ENCODE results near the gene BMPER. TPM values are rescaled to one million over a fixed set of nuclear protein-coding genes. Genes with fewer than 3 reads are reported as not detected.

BMPER gene
- total RNA-seq, 1 experiment from 2014 or later: not detected

DNA sequence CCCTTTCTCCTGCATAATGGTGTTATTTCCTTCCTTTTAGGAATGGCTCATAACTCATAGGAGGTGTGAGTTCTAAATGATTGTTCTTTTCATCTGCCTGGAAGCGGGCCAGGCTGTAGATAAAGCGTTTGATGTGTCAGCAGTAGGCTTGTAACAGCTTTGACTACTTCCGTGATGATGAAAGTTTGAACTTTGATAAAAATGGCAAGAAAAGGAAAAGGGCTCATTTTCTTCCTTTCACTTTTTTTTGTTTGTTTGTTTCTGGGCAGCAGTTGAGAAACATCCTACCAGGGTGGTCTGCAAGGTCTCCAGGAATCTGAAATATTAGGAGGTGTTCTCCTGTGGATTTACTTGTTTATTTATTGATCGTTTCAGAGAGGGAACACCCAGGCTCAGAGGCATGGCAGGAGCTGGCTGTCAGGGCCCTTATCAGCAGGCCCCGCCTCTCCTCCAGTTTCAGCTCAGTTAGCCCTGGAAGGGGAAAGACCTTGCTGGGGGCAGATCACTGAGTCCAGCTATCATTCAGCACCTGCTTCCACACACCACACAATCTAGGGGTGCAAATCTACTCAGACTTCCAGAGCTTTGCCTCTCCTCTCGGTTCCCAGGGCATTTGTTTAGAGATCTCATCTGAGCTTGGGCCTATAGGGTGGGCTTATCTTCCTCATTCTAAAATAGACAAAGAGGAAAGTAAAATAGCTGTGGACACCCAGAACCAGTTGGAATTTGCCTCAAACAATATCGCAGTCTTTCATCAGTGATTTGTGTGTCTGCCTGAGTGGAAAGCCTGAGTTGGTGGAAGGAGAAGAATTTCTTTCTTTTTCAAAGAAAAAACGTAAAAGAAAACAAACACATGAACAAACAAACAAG, 130.9 kb downstream of the BMPER start:
- H3K36me3 ChIP-seq (ENCODE audit: control insufficient read depth, insufficient read depth, low read length): no peaks in the 10 kb centered on the region
- in situ Hi-C loops (cut with HindIII; ENCODE audit: low pct_unique_long_range_greater_than_20kb, low sequenced_read_pairs) (no loop called here), intact Hi-C loops (cut with micrococcal nuclease; ENCODE audit: unreplicated experiment) (no loop called here)
- ATAC-seq (no peak), DNase-seq (ENCODE audit: low read depth, low spot score) (no peak)
- ChIA-PET CTCF (no interaction called here), POLR2A (no interaction called here)
- no peaks in the 10 kb centered on the region for H3K9me3 ChIP-seq (ENCODE audit: control insufficient read depth, insufficient read depth, low read depth, low read length)
- H3K27ac ChIP-seq (ENCODE audit: low read length): no peak overlapping the region
- H3K4me1 ChIP-seq (ENCODE audit: control insufficient read depth, insufficient read depth, low read length): no peaks in the 10 kb centered on the region
- no TSS peak for BruUV-seq (replicated peaks)
- no peaks in the 10 kb centered on the region for H3K27me3 ChIP-seq (ENCODE audit: control insufficient read depth, insufficient read depth, low read length)
- no peak for TF ChIP-seq SIN3A (IDR thresholded peaks at IDR 0.05; ENCODE audit: borderline replicate concordance, insufficient read depth, low read depth, low read length)
- no peak for TF ChIP-seq POLR2AphosphoS5 (IDR thresholded peaks at IDR 0.05; ENCODE audit: low read depth, low read length)
- TF ChIP-seq, protein P1, sequence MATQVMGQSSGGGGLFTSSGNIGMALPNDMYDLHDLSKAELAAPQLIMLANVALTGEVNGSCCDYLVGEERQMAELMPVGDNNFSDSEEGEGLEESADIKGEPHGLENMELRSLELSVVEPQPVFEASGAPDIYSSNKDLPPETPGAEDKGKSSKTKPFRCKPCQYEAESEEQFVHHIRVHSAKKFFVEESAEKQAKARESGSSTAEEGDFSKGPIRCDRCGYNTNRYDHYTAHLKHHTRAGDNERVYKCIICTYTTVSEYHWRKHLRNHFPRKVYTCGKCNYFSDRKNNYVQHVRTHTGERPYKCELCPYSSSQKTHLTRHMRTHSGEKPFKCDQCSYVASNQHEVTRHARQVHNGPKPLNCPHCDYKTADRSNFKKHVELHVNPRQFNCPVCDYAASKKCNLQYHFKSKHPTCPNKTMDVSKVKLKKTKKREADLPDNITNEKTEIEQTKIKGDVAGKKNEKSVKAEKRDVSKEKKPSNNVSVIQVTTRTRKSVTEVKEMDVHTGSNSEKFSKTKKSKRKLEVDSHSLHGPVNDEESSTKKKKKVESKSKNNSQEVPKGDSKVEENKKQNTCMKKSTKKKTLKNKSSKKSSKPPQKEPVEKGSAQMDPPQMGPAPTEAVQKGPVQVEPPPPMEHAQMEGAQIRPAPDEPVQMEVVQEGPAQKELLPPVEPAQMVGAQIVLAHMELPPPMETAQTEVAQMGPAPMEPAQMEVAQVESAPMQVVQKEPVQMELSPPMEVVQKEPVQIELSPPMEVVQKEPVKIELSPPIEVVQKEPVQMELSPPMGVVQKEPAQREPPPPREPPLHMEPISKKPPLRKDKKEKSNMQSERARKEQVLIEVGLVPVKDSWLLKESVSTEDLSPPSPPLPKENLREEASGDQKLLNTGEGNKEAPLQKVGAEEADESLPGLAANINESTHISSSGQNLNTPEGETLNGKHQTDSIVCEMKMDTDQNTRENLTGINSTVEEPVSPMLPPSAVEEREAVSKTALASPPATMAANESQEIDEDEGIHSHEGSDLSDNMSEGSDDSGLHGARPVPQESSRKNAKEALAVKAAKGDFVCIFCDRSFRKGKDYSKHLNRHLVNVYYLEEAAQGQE (IDR thresholded peaks at IDR 0.05; ENCODE audit: insufficient read depth in 1 of 2, low read depth in 2 of 2, low read length in 1 of 2): no peak
- TF ChIP-seq, protein P2, sequence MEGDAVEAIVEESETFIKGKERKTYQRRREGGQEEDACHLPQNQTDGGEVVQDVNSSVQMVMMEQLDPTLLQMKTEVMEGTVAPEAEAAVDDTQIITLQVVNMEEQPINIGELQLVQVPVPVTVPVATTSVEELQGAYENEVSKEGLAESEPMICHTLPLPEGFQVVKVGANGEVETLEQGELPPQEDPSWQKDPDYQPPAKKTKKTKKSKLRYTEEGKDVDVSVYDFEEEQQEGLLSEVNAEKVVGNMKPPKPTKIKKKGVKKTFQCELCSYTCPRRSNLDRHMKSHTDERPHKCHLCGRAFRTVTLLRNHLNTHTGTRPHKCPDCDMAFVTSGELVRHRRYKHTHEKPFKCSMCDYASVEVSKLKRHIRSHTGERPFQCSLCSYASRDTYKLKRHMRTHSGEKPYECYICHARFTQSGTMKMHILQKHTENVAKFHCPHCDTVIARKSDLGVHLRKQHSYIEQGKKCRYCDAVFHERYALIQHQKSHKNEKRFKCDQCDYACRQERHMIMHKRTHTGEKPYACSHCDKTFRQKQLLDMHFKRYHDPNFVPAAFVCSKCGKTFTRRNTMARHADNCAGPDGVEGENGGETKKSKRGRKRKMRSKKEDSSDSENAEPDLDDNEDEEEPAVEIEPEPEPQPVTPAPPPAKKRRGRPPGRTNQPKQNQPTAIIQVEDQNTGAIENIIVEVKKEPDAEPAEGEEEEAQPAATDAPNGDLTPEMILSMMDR (IDR thresholded peaks at IDR 0.05): no peak
- TF ChIP-seq TCF7L2 (IDR thresholded peaks at IDR 0.05; ENCODE audit: low read depth, low read length): no peak
- H3K4me3 ChIP-seq (ENCODE audit: low read depth in 2 of 2, low read length in 2 of 2): no peak overlapping the region

DNA sequence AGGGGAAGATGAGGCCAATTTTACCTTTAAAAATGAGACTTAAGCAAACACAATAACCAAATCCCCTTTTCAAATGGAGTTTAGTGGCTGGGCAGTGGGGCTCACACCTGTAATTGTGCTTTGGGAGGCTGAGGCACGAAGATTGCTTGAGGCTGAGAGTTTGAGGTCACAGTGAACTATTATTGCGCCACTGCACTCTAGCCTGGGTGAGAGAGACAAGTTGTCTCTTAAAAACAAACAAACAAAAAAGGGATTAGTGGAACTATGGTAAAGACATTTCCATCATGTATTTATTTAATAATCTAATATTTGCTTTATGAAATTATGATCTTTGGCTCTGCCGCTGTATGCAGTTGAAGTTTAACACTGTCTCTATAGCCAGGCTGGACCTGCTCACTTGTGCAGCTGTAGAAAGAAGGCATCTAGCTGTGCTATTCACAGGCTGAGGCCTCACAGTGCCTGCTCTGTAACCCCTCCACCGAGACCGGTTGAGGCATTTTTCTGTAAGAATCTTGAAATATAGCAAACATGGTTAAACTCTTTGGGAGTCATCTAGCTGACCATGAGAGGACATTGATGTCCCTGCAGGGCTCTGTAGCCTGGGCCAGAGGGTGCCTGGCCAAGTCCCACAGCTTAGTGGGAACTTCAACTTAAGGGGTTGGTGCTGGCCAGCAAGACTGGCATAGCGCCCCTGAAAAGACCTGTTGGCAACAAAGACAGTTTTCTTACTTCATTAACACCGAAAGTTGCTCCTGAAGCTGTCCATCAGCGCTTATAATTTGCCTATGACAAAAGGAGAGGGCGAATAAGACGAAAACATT, 131.8 kb downstream of the BMPER start:
- ATAC-seq (no peak), DNase-seq (ENCODE audit: low read depth, low spot score) (no peak)
- ChIA-PET CTCF (no interaction called here), POLR2A (no interaction called here)
- no peaks in the 10 kb centered on the region for H3K4me1 ChIP-seq (ENCODE audit: control insufficient read depth, insufficient read depth, low read length)
- H3K36me3 ChIP-seq (ENCODE audit: control insufficient read depth, insufficient read depth, low read length): no peaks in the 10 kb centered on the region
- no TSS peak for BruUV-seq (replicated peaks)
- in situ Hi-C loops (cut with HindIII; ENCODE audit: low pct_unique_long_range_greater_than_20kb, low sequenced_read_pairs) (no loop called here), intact Hi-C loops (cut with micrococcal nuclease; ENCODE audit: unreplicated experiment) (no loop called here)
- no peak overlapping the region for H3K27ac ChIP-seq (ENCODE audit: low read length)
- H3K9me3 ChIP-seq (ENCODE audit: control insufficient read depth, insufficient read depth, low read depth, low read length): no peaks in the 10 kb centered on the region
- no peaks in the 10 kb centered on the region for H3K27me3 ChIP-seq (ENCODE audit: control insufficient read depth, insufficient read depth, low read length)
- TF ChIP-seq, protein P1 (IDR thresholded peaks at IDR 0.05; ENCODE audit: insufficient read depth in 1 of 2, low read depth in 2 of 2, low read length in 1 of 2): no peak
- TF ChIP-seq POLR2AphosphoS5 (IDR thresholded peaks at IDR 0.05; ENCODE audit: low read depth, low read length) (no peak), TCF7L2 (IDR thresholded peaks at IDR 0.05; ENCODE audit: low read depth, low read length) (no peak), SIN3A (IDR thresholded peaks at IDR 0.05; ENCODE audit: borderline replicate concordance, insufficient read depth, low read depth, low read length) (no peak)
- TF ChIP-seq, protein P2 (IDR thresholded peaks at IDR 0.05): no peak
- H3K4me3 ChIP-seq (ENCODE audit: low read depth in 2 of 2, low read length in 2 of 2): no peak overlapping the region
